ENCODE measurements around the gene CCNY.

The CCNY gene

DNA sequence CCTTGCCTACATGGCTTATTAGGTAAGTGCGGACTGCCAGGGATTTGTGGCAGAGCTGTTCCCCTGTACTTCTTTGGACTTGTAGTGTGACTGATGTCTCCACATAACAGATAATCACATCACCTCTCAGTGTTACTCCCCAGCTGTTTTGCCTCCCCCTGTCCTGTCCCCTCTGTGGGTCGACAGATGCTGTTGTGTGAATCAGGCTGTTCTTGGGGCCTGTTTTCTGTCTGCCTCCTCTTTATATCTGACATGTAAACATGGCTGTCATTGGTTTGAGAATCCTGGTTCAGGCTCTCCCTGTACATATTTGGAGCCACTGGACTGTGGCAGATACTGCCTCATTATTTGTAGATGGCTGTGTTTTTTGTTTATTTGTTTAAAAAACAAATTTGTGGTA lies 22.7 kb downstream of the CCNY start:
- DNase-seq = no peak

DNA sequence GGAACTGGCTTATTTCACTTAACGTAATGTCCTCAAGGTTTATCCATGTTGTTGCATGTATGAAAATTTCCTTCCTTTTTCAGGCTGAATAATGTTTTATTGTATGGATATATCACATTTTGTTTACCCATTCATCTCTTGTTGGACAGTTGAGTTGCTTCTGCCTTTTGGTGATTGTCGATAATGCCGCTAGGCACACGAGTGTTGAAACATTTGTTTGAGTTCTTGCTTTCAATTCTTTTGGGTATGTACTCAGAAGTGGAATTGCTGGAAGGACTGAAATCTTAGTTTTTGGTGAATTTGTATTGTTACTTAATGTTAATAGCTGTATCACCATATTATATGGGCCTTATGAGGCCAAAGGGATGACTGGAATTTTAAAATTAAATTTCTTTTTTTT lies 23.6 kb downstream of the CCNY start:
- no peak for DNase-seq

- no peak for DNase-seq
These were observed 26.5 kb downstream of the CCNY start for GRCh38 chr10:35362701-35363350.

DNA sequence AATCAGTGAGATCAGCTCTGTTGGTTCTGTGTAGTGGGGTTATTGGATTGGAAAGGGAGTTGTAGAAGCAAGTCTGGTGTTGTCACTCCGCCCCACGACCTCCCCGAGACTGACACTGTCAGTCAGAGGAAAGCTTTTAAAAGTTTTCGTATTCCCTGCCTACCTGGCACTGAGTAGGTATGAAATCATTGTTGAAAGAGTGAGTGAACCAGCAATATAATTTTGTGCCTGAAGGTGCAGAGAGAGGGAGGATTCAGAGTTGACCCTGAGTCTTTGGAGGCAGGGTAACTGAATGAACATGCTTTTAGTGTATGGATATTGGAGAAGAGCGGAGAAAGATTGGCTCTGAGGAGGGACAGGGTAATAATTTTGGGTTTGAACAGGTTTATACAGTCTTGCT lies 27.3 kb downstream of the CCNY start:
- DNase-seq = no peak

DNA sequence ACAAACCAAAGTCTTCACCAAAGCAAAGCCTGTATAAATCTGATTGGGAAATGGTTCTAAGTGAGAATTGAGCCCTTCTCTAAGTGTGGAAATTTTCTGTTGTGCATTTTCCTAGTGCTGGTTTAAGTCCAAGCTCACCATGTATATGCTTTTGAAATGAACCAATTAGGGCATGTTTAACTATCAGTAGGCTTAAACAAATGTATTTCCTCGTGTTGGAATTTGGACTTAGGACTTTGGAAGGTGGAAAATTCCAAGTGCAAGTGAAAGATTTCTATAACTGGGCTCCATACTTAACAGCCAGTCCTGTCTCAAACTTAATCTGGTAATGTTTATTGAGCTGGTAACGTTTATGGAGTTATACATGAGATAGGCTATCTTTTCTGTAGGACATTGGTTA lies 28.5 kb downstream of the CCNY start:
- no peak for DNase-seq

GRCh38 chr10:35365994-35366393 lies 29.7 kb downstream of the CCNY start:
- no peak for DNase-seq

- DNase-seq = no peak
These were observed 31.0 kb downstream of the CCNY start for GRCh38 chr10:35367107-35367859.

GRCh38 chr10:35367982-35368381 lies 31.7 kb downstream of the CCNY start:
- DNase-seq = no peak

DNA sequence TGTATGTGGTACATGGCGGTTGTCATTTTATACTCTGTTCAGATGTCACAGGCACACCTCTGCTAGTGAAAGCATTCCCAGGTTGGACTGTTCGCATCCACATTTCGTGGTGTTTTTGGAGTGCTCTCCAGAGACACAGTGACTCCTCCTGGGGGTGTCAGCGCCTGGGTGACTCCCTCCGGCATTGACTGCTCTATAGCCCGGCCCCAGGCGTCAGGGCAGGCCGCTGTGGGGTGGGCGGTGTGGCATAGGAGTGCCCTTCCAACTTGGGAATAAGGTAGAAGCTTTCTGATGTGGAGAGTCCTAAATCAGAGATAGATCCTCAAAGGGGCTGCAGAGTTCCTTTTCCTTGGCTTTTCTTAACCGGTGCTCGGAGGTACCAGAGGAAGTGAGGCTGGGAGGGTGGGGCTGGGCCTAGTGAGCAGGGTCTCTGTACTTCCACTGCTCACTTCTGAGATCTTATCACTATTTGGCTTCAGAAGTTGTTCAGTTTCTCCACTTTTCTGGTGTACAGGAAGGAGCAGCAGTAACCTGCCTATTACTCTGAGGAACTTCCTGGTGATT lies 32.3 kb downstream of the CCNY start:
- DNase-seq = no peak

- no peak for DNase-seq
These were observed 32.8 kb downstream of the CCNY start for GRCh38 chr10:35369049-35369611.

DNA sequence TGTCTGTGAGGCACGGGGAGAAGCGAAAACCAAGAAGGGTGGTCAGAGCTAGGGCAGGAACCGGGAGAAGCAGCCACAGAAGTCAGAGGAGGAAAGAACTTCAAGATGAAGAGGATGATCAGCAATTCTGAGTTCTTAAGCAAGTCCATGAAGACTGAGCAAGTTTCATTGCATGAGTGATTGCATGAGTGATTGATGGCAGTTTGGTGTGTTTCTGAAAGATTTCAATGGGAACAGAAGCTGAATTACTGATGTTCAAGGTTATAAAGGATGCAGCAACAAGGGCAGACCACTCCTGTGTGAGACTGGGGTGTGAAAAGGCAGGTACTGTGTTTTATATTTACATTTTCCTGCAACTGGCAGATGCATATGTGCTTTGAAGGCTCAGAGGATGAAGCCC lies 35.4 kb downstream of the CCNY start:
- DNase-seq = no peak

DNA sequence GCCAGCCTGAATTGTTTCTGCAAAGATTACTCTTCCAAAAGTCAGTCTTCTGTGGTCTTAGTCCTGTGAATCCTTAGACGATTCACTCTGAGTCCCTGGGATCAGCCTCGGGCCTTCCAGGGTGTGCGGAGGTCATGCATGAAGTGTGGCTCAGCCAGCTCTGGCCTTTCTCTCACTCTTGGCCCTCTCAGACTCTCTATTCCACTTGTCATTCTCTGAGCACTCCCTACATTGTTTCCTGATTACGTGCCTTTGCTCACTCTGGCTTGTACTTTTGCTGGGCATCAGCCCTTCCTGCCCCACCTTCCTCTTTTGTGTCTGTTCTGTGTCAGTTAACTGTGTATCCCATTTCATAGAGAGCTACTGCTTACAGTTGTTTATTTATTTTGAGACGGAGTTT lies 36.0 kb downstream of the CCNY start:
- DNase-seq = no peak

GRCh38 chr10:35375091-35375765 lies 38.9 kb downstream of the CCNY start:
- DNase-seq = no peak

GRCh38 chr10:35377050-35377728 lies 40.9 kb downstream of the CCNY start:
- DNase-seq = no peak

GRCh38 chr10:35378541-35379210 lies 42.4 kb downstream of the CCNY start:
- DNase-seq = no peak

DNA sequence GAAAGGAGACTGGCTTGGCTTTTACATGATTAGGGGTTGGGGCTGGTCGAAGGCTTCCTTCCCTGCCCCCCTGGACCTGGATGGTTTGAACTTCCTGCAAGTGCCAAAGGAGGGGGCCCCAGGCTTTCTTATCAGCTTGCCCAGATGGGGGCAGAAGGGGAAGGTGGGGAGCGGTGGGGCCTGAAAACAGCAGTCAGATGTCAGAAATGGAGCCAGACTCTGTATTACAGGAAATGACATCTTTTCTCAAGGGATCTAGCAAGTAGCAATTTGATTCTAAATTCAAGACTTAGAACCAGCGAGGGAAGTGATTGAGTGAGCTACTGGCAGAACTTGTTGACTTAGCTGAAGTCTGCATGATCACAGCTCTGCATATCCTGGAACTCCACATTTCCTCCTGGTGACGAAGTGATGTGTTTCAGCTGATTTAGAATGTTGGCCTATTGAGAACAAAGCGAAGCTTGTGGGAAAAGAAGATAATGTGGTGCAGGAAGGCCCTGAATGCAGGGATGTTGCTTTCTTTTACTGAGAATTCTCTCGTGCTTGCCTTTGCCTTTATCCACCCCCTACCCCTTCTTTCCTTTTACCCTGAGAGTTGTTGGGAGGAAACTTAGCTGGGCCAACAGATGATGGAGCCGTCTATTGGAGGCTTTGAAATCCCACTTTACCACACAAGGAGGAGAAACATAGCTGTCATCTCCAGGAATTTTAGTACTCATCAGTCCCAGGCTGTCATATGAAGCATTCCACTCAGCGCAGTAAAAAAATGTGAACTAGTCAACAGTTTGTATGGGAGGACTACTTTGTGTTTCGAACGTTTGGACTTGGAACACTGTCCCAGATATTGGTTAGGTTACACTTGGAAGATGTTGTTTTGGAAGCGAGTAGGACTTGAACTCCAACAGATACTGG lies 43.2 kb downstream of the CCNY start:
- DNase-seq = no peak

DNA sequence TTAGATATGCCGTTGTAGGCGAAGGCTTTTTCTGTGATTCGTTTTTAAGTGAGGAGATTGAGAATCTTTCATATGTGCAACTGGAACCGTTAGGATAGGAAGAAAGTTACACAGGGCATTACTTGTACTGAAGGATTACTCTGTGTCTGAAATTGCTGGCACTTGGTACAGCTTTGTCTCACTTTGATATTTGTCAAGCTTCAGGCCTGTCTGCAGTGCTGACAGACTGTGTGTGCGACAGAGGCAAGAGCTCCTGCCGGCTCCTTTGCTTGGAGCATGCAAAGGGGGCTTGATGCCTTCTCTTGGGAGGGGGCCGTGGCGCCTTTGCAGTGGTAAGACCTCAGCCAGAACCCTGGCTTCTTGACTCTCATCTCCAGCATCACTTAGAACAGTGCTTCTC lies 45.8 kb downstream of the CCNY start:
- DNase-seq = no peak

- DNase-seq = no peak
These were observed 48.1 kb downstream of the CCNY start for GRCh38 chr10:35384265-35384868.

DNA sequence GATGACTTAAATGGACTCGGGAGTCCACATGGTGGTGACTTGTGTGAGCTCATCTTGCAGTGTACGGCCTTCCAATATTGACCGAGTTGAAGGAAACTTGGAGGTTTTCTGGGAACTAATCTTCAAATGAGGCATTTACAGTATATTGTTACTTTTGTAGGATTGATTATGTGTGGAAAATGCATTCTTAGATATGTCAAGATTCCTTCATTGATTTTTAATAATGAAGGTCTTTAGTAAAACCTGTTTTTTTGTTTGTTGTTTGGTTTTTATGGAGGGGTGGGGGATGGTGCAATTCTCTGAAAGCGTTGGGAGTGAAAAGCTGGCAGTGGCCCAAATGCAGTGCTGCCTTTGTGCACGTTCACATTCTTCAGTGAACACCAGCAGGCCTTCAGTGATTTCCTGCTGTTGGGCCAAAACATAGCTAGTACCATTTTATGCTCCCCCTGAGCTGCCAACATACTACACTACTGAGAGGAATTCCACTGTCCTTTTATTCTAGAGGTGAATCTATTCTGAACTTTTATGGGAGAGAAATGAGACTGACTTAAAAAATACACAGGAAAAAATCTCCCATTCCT lies 50.4 kb downstream of the CCNY start:
- no peak for DNase-seq

DNA sequence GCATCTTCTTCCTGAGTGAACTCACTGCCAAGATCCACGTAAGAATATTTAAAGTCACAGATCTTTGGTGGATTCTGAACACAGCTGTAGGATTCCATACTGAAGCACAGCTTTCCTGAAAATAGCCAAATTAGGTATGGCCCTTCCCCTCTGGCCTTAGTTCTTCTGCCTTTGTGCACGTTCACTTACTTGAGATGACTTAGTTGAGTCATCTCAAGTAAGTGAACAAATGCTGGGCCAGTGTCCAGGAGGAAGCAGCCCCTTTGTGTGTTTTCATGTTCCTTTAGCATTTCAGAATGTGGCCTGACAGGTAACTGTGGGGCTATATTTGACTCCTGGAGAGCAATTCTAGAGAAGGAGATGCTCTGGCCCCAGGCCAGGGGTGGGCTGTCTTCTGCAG lies 51.5 kb downstream of the CCNY start:
- no peak for DNase-seq
